ENCODE results near the gene TBCC.
"Not testable (repeated sequence)": the region's sequence is repeated elsewhere in the genome, so short reads cannot be mapped to it uniquely, and the experiment has no call there.

The TBCC gene

GRCh38 chr6:42704937-42705374, 40.9 kb downstream of the TBCC start:
- Histone ChIP-seq H3K36me3 (ENCODE audit: insufficient read depth, low read length) (no peaks in the 10 kb centered on the region), H3K27ac (ENCODE audit: low read depth, low read length) (no peak overlapping the region), H3K4me1 (ENCODE audit: insufficient read depth, low read length) (peaks cover 6% of the 10 kb centered on the region), H3K9me3 (ENCODE audit: low read length) (no peaks in the 10 kb centered on the region), H3K27me3 (ENCODE audit: control insufficient read depth in 1 of 2, insufficient read depth in 2 of 2, low read length in 2 of 2) (no peaks in the 10 kb centered on the region), H3K9ac (ENCODE audit: low read length) (no peak overlapping the region), H3K4me3 (ENCODE audit: low read depth in 1 of 2, low read length in 2 of 2) (peak overlapping the region in 1 of 2 donors; percentile 55)

GRCh38 chr6:42704251-42704936, 41.5 kb downstream of the TBCC start:
- Histone ChIP-seq H3K4me1 (ENCODE audit: insufficient read depth, low read length) (peaks cover 6% of the 10 kb centered on the region), H3K27me3 (ENCODE audit: control insufficient read depth in 1 of 2, insufficient read depth in 2 of 2, low read length in 2 of 2) (no peaks in the 10 kb centered on the region), H3K9me3 (ENCODE audit: low read length) (no peaks in the 10 kb centered on the region), H3K9ac (ENCODE audit: low read length) (no peak overlapping the region), H3K4me3 (ENCODE audit: low read depth in 1 of 2, low read length in 2 of 2) (peak overlapping the region in 1 of 2 donors; percentile 55), H3K36me3 (ENCODE audit: insufficient read depth, low read length) (no peaks in the 10 kb centered on the region), H3K27ac (ENCODE audit: low read depth, low read length) (no peak overlapping the region)

GRCh38 chr6:42702786-42703185, 43.1 kb downstream of the TBCC start:
- not testable (repeated sequence) for H3K27me3 ChIP-seq (ENCODE audit: control insufficient read depth in 1 of 2, insufficient read depth in 2 of 2, low read length in 2 of 2); H3K9ac ChIP-seq (ENCODE audit: low read length); H3K4me1 ChIP-seq (ENCODE audit: insufficient read depth, low read length); H3K36me3 ChIP-seq (ENCODE audit: insufficient read depth, low read length); H3K27ac ChIP-seq (ENCODE audit: low read depth, low read length); H3K9me3 ChIP-seq (ENCODE audit: low read length); H3K4me3 ChIP-seq (ENCODE audit: low read depth in 1 of 2, low read length in 2 of 2)

GRCh38 chr6:42702200-42702599, 43.7 kb downstream of the TBCC start:
- no peaks in the 10 kb centered on the region for H3K27me3 ChIP-seq (ENCODE audit: control insufficient read depth in 1 of 2, insufficient read depth in 2 of 2, low read length in 2 of 2)

GRCh38 chr6:42698217-42698616, 47.7 kb downstream of the TBCC start:
- Histone ChIP-seq H3K27me3 (ENCODE audit: control insufficient read depth in 1 of 2, insufficient read depth in 2 of 2, low read length in 2 of 2) (no peaks in the 10 kb centered on the region), H3K4me1 (ENCODE audit: insufficient read depth, low read length) (peaks cover 11% of the 10 kb centered on the region), H3K36me3 (ENCODE audit: insufficient read depth, low read length) (peaks cover 10% of the 10 kb centered on the region), H3K27ac (ENCODE audit: low read depth, low read length) (no peak overlapping the region), H3K4me3 (ENCODE audit: low read depth in 1 of 2, low read length in 2 of 2) (no peak overlapping the region), H3K9ac (ENCODE audit: low read length) (no peak overlapping the region), H3K9me3 (ENCODE audit: low read length) (no peaks in the 10 kb centered on the region)

More at GRCh38 chr6:42702200-42702599, 43.7 kb downstream of the TBCC start:
- H3K36me3 ChIP-seq (ENCODE audit: insufficient read depth, low read length) = no peaks in the 10 kb centered on the region
- no peak overlapping the region for H3K9ac ChIP-seq (ENCODE audit: low read length)
- H3K27ac ChIP-seq (ENCODE audit: low read depth, low read length) = no peak overlapping the region
- no peak overlapping the region for H3K4me3 ChIP-seq (ENCODE audit: low read depth in 1 of 2, low read length in 2 of 2)
- no peaks in the 10 kb centered on the region for H3K9me3 ChIP-seq (ENCODE audit: low read length)
- peaks cover 6% of the 10 kb centered on the region for H3K4me1 ChIP-seq (ENCODE audit: insufficient read depth, low read length)

- Histone ChIP-seq H3K9ac (ENCODE audit: low read length) (no peak overlapping the region), H3K36me3 (ENCODE audit: insufficient read depth, low read length) (peaks cover 10% of the 10 kb centered on the region), H3K4me1 (ENCODE audit: insufficient read depth, low read length) (peaks cover 16% of the 10 kb centered on the region), H3K9me3 (ENCODE audit: low read length) (no peaks in the 10 kb centered on the region), H3K27me3 (ENCODE audit: control insufficient read depth in 1 of 2, insufficient read depth in 2 of 2, low read length in 2 of 2) (no peaks in the 10 kb centered on the region), H3K27ac (ENCODE audit: low read depth, low read length) (no peak overlapping the region), H3K4me3 (ENCODE audit: low read depth in 1 of 2, low read length in 2 of 2) (no peak overlapping the region)
These were observed 48.6 kb downstream of the TBCC start for GRCh38 chr6:42697268-42697655.

- H3K27ac ChIP-seq (ENCODE audit: low read depth, low read length) = peak overlapping the region; percentile 43
- H3K9ac ChIP-seq (ENCODE audit: low read length) = no peak overlapping the region
- H3K4me3 ChIP-seq (ENCODE audit: low read depth in 1 of 2, low read length in 2 of 2) = no peak overlapping the region
These were observed 49.2 kb downstream of the TBCC start for GRCh38 chr6:42696526-42697267.

GRCh38 chr6:42694586-42694985, 51.3 kb downstream of the TBCC start:
- Histone ChIP-seq H3K27me3 (ENCODE audit: control insufficient read depth in 1 of 2, insufficient read depth in 2 of 2, low read length in 2 of 2) (no peaks in the 10 kb centered on the region), H3K9ac (ENCODE audit: low read length) (no peak overlapping the region), H3K36me3 (ENCODE audit: insufficient read depth, low read length) (peaks cover 30% of the 10 kb centered on the region)

More at GRCh38 chr6:42696526-42697267, 49.2 kb downstream of the TBCC start:
- Histone ChIP-seq H3K27me3 (ENCODE audit: control insufficient read depth in 1 of 2, insufficient read depth in 2 of 2, low read length in 2 of 2) (no peaks in the 10 kb centered on the region), H3K4me1 (ENCODE audit: insufficient read depth, low read length) (peaks cover 20% of the 10 kb centered on the region), H3K9me3 (ENCODE audit: low read length) (no peaks in the 10 kb centered on the region), H3K36me3 (ENCODE audit: insufficient read depth, low read length) (peaks cover 10% of the 10 kb centered on the region)

More at GRCh38 chr6:42694586-42694985, 51.3 kb downstream of the TBCC start:
- H3K4me1 ChIP-seq (ENCODE audit: insufficient read depth, low read length) = peaks cover 20% of the 10 kb centered on the region
- no peak overlapping the region for H3K4me3 ChIP-seq (ENCODE audit: low read depth in 1 of 2, low read length in 2 of 2)
- H3K9me3 ChIP-seq (ENCODE audit: low read length) = no peaks in the 10 kb centered on the region
- H3K27ac ChIP-seq (ENCODE audit: low read depth, low read length) = no peak overlapping the region
